Stimulated activated CD4-positive, alpha-beta T cell treated with anti-CD3 and anti-CD28 coated beads, Interleukin-2, amount 100 ng/mL, for 24 hours (primary cell): ENCODE measurements around the gene CELF5.
A peak's percentile ranks its signal among the peaks of the same experiment; 100 is the strongest.

Source experiments
- DNase-seq, 2 donors: peaks; one replicate each; pipeline ENCODE4 v3.0.0-alpha.2; 2020

Gene CELF5

DNA sequence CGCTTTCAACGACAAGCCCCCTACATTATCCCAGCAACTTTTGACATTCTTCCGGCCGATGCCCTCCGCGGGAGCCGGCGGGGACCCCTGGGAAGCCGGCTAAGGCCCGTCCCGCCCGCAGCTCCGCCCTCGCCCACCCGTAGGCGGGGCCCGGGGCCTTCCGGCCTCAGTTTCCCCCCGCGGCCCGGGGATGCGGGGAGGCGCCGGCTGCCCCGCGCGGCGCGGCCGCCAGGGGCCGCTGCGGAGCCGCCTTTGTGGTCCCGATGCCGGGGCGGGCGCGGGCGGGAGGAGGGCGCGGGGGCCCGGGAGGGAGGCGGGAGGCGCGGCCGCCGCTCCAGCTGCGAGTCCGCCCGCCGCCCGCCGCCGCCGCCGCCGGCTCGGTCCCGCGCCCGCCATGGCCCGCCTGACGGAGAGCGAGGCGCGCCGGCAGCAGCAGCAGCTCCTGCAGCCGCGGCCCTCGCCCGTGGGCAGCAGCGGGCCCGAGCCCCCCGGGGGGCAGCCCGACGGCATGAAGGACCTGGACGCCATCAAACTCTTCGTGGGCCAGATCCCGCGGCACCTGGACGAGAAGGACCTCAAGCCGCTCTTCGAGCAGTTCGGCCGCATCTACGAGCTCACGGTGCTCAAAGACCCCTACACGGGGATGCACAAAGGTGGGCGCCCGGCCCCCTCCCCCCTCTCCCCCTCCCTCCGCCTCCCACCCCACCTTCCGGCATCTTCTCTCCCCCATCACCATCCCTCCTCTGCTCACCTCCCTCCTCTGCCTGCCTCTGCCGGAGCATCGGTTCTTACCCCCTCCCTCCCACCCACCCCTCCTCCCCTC is at the start of gene CELF5:
TSS of gene CELF5 (plus strand) at position 316 of the 823 bp plus-strand sequence. CDS start at position 395, 79 bp downstream.
- DNase-seq: peak; percentile 60 to 69

DNA sequence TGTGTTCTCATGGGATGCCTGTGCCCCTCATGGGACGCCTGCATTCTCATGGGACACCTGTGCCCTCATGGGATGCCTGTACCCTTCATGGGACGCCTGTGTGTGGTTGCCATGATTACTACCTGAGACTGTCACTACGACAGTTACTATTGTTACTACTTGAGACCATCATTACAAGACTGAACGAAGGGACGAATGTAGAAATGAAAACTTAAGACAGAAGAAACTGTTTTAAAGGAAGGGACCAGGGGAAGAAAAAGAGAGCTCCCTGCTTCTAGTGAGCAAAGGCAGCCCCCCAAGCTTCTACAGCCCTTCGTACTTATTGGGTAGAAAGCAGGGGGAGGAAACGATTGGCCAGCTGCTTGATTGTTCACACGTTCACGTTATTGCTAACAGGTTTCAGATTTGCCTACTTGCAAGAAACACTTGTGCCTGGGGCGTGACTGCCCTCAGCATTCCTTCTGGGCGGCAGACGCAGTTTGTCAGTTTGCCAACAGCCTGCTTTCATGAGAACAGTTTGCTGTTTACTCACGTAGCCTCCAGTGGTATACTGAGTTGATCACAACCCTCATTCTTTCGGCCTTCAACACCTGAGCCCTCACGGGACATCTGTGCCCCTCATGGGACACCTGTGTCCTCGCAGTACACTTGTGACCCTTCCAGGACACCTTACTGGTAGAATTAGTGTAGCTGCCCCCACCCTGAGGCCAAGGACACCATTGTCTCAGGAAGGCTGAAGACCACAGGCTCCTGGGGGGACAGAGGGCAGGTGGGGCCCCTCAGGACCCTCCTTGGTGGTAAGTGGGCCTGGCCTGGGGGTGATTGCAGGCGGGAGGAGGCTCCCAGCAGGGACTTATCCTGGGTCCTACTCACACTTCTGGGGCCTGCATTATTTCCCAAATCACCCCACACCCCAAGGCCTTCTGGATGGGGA is 48.4 kb upstream of the CELF5 start:
- no peak for DNase-seq

DNA sequence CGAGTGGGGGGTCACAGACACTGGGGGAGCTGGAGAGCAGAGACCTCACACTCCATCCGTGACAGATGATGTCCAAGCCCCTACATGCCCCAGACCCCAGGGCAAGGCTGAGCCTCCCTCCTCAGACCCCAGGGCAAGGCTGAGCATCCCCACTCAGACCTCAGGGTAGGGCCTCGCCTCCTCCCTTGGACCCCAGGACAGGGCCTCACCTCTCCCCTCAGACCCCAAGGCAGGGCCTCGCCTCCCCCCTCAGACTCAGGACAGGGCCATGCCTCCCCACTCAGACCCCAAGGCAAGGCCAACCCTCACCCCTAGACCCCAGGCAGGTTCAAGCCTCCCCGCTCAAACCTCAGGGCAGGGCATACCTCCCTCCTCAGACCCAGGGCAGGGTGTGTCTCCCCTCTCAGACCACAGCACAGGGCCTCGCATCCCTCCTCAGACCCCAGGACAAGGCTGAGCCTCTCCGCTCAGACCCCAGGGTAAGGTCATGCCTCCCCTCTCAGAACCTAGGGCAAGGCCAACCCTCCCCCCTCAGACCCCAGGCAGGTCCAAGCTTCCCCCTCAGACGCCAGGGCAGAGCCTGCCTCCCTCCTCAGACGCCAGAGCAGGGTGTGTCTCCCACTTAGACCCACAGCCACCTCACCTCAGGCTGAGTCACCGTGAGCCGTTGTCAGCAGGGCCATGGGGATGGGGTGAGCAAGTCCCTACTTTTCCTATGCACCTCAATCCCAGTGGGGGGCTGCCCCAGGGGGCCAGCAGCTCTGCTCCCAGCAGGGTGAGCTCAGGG is 47.6 kb upstream of the CELF5 start:
- DNase-seq: peak; percentile 71 to 75

DNA sequence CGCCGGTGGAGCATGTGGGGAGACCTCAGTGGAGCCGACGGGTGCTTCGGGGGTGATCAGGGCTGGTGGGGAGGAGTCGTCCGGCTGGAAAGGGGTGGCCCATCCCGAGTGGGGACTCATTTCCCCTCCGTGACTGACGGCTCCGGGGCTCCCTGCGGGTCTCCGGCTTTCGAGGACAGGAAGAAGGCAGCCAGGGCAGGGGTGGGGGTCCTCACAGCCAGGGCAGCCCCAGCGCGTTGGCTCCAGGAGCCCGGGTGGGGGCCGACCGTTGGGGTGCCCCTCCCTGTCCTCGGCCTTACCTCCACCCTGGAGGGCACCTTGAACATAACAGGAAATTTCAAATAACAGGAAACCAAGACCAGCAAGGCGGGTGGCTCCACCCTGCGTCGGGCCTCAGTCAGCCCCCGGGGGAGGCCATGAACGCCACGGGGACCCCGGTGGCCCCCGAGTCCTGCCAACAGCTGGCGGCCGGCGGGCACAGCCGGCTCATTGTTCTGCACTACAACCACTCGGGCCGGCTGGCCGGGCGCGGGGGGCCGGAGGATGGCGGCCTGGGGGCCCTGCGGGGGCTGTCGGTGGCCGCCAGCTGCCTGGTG is 46.0 kb upstream of the CELF5 start, which contains the start of gene S1PR4:
TSS of gene S1PR4 (plus strand) at position 393 of the 596 bp plus-strand sequence. CDS start at position 417, 24 bp downstream.
- peak; percentile 65 to 69 for DNase-seq

DNA sequence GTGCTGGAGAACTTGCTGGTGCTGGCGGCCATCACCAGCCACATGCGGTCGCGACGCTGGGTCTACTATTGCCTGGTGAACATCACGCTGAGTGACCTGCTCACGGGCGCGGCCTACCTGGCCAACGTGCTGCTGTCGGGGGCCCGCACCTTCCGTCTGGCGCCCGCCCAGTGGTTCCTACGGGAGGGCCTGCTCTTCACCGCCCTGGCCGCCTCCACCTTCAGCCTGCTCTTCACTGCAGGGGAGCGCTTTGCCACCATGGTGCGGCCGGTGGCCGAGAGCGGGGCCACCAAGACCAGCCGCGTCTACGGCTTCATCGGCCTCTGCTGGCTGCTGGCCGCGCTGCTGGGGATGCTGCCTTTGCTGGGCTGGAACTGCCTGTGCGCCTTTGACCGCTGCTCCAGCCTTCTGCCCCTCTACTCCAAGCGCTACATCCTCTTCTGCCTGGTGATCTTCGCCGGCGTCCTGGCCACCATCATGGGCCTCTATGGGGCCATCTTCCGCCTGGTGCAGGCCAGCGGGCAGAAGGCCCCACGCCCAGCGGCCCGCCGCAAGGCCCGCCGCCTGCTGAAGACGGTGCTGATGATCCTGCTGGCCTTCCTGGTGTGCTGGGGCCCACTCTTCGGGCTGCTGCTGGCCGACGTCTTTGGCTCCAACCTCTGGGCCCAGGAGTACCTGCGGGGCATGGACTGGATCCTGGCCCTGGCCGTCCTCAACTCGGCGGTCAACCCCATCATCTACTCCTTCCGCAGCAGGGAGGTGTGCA is 45.3 kb upstream of the CELF5 start:
- DNase-seq: peak; percentile 44 to 59

DNA sequence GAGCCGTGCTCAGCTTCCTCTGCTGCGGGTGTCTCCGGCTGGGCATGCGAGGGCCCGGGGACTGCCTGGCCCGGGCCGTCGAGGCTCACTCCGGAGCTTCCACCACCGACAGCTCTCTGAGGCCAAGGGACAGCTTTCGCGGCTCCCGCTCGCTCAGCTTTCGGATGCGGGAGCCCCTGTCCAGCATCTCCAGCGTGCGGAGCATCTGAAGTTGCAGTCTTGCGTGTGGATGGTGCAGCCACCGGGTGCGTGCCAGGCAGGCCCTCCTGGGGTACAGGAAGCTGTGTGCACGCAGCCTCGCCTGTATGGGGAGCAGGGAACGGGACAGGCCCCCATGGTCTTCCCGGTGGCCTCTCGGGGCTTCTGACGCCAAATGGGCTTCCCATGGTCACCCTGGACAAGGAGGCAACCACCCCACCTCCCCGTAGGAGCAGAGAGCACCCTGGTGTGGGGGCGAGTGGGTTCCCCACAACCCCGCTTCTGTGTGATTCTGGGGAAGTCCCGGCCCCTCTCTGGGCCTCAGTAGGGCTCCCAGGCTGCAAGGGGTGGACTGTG is 44.6 kb upstream of the CELF5 start:
- DNase-seq: peak; percentile 60 to 62

DNA sequence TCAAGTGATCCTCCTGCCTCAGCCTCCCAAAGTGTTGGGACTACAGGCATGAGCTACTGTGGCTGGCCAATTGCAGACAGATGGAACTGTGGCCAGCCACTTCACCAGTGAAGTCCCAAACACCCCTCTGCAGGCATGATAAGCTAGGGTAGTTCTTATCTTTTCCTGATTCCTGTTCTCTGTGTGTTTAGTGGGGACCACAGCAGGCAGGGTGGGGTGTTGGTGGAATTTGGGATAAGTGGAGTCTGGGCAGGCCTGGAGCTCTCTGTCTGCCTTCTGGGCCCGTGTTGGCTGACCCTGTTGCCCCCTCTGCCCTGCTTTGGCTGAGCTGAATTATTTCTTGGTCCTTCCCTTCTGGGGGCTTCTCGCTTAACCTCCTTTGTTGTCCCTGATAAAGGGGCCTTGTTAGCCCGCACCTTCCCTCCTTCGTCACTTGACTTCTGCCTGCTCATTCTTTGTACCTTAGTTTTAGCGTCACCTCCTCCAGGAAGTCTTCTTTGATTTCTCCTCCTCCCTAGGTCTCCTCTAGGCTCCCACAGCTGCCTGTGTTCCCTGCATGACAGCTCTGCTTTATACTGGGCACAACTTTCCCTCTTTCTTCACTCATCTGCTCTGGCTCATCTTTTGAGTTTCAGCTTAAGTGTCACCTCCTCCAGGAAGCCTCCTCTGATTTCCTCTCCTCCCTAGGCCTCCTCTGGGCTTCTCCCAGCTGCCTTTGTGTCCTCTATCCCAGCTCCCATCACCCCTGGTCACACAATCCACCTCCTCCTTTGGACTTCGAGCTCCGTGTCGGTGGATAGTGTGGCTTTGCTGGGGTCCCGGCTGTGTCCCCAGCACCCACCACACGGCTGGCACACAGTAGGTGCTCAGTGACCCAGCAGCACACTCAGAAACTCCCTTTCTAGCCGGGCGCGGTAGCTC is 40.5 kb upstream of the CELF5 start:
- no peak for DNase-seq

DNA sequence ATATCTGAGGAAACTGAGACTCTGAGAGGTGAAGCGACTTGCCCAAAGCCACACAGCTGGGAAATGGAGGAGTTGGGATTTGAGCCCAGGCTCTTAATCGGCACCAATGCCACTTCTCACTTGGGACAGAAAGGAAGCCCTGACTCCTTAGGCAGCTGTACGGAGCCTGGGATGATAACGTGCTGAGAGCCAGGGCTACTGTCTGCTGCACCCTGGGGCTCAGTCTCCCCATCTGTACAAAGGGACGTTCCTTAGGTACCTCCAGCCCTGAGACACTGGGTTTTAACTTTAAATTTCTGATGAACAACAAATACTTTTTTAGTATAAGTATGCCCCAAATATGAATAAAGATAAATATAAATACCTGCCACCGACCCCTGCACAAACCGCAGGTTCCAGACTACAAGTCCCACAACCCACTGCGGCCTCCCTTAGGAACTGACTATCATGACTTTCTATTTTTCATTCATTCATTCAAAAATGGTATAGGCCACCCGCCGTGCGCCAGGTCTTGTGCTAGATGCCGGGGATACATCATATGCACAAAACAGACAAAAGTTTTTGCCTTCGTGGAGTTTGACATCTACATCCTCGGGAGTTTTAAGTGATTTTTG is 39.5 kb upstream of the CELF5 start:
- peak; percentile 69 to 74 for DNase-seq

DNA sequence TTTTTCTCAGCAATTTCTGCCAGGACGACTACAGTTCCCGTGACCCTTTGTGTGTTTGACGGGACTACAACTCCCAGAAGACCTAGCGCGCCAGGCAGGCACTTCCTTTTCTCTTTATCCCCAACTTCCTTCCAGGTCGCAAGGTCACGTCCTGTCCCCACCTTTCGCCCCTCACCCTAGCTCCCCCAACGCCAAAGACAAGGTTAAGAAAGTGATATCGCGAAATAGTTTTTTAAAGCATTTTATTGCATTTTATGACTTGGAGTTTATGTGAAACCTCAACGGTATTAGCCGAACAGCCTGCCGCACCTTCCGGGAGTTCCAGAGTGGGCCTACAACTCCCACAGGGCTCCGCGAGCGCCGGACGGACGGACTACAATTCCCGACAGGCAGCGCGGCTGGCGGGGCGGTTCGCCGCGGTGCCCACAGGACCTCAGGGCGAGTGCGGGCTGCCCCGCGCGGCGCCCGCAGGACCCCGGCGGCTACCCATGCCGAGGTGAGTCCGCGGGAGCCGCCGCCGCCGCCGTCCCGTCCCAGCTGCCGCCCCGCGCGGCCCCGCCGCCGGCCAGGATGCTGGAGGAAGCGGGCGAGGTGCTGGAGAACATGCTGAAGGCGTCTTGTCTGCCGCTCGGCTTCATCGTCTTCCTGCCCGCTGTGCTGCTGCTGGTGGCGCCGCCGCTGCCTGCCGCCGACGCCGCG is 38.9 kb upstream of the CELF5 start, which contains the start of gene NCLN:
TSS of gene NCLN (plus strand) at position 470 of the 699 bp plus-strand sequence. CDS start at position 571, 101 bp downstream.
- DNase-seq: peak; percentile 94 to 95

DNA sequence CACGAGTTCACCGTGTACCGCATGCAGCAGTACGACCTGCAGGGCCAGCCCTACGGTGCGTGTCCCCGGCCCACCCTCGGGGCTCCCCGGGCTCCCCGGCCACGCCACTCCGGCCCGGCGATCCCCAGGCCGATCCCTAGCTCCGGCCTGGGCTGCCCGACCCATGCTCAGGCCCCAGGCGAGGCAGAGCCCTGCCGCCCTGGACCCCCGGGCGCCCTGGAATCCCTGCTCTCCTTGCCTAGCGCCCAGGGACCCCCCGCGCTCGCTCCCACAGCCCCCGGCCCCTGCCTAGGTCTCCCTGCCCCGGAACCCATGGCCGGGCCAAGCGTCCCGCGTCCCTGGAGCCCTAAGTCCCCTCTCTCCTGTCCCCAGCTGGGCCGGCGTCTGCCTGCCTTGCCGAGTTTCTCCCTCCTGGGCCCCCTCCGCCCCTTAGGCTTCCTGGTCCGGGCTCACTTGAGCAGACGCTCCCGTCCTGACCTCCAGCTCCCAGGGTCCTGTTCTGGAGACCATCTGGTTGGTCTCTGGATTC is 38.2 kb upstream of the CELF5 start:
- peak in 1 of 2 donors; percentile 24 for DNase-seq

DNA sequence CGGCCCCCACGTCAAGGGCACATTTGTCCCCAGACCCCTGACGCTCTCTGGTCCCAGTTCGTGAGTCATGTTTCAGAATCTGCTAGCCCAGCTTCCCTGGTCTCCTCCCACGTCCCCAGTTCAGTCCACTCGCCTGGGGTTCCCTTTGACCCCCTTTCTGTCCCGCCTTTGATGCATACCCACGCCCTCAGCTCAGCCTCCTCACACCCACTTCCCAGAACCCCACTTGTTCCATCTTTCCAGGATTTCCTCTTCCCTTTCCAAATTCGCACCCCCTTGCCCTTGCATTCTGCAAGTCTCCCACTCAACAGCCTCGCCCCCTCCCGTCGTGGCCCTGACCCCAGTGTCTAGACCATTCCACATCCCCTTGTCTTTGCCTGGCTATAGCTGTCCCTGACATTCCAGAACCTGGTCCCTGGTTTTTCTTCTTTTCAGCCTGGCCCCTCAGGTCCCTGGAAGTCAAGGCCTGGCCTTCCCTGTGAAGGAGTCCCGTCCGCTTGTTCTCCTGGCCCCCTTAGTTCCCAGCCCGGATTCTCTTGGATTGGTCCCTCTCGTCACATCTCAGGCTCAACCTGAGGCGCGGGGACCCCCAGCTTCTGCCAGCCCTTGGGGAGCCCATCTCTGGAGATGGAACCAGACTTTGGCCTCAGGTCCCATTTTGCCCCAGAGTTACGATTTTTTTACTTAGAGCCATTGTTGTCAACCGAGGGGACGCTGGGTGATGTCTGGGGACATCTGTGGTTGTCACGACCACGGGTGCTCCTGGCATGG is 37.4 kb upstream of the CELF5 start:
- DNase-seq: no peak

DNA sequence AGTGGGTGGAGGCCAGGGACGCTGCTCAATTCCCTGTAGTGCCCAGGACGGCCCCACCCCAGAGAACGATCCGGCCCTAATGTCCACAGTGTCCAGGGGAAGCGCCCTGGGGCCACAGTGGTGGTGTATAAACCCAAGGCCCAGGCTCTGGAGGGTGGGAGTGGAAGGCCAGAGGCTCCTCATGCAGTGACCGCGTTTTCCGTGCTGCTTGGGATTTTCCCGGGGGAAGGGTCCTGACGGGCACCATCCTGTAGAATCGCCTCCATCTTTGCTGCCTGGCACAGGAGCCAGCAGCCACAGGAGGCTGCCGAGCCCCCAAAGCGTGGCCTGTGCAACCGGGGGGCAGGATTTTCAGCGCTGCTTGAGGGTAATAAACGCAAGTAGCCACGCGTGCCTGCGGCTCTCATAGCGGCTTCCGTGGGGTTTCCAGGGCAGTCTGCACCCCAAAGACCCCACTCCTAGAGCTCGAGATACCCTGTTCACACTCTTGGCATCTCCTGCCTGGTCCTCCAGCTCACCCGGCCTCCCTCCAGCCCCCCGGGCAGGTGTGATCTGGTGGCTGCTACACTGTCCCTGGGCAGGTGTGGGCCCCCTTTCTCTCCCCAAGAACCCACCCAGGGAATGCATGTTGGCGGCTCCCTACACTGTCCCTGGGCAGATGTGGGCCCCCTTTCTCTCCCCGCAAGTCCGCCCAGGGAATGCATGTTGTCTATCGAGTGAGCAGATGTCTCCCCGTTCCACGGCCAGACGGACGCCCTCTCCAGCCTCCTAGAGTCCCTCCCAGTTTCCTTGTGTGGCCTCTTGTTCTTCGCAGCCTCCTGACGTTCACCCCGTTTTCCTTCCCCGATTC is 36.6 kb upstream of the CELF5 start:
- DNase-seq: no peak

DNA sequence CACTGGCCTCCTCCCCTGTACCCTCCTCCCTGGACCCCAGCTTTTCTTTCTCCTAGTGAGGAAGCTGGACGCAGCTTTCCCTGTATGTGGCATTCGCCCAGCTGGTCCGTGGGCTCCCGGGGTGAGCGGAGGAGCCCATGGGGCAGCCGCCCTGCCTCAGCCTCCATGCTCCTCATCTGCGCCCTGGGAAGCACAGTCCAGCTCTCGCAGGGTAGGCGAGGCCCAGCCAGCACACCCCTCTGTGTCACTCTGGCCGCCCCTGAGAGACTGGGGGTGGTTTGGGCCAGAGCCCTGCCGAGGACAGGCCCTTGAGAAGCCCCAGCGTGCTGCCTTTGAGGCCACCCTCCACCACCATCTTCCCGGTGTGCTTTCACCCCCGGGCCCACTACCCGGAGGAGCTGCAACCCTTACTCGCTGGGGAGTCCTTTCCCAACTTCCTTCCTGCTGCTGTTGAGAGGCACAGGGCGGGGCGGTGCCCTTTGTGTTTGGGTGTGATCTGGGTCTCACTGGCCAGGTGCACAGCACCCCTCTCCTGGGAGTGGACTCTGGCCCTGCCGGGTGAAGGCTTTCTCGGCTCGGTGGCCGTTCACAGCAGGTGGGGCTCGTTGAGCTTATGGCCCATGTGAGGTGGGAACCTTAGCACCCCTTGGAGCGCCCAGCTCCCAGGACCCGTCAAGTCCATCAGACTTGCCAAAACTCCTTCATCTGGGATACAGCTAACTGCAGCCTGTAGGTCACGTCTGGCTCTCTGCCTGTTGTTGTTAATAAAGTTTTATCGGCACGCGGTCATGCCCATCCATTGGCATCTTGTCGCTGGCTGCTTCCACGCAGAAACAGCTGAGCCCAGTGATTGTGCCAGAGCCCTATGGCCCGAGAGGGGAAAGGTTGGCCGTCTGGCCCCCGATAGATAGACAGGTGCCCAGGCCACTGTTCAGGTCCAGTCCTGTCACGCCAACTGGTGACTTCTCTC is 35.5 kb upstream of the CELF5 start:
- DNase-seq: no peak

DNA sequence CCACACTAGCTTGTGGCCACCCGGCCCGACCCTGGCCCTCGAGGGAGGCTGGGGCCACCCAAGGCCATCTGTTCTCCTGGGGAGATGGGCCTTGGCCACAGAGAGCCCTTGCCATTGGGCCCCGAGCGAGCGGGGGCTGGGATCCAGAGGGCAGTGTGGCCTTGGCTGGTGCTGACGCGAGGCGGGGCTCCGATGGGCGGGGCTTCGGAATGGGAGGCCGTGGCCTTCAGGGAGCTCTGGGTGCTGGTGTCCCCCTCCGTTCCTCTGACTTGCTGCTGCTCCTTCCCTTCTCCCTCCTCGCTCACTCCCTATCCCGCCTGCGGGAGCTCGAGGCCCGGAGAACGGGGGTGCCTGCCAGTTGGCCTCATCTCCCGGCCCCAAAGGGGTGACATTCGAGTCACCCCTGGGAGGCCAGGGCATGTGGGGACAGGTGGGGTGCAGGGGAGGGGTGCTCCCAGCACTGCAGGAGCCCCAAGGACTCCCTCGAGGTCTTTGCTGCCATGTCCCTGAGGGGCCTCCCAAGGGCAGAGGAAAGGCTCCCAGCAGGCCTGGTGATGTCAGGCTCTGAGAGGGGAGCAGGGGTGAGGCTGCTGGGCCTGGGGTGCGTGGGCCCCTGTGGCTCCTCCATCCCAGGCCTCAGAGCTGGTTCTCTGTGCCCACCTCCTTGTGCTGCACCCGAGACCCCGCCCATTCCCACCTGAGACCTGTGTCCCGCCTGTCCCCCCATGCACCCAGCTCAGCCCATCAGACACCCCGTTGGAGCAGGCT is 34.6 kb upstream of the CELF5 start:
- DNase-seq: no peak

DNA sequence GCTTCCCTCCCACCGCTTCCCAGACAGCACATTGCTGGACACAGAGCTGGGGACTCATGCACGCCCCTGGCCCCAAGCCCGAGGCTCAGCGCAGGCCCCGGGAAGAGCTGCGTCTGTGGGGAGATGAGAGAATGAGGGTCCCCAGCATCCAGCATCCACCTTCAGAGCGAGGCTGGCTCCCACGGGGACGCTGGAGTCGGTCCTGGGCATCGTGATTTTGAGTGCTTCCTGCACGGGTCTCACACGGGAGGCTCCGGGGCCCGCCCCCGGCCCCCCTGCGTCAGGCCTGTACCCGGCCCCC is 34.0 kb upstream of the CELF5 start:
- no peak for DNase-seq
